Measurements from ENCODE around the gene PRKCSH.
"Not testable (repeated sequence)": the region's sequence is repeated elsewhere in the genome, so short reads cannot be mapped to it uniquely, and the experiment has no call there.

DNA sequence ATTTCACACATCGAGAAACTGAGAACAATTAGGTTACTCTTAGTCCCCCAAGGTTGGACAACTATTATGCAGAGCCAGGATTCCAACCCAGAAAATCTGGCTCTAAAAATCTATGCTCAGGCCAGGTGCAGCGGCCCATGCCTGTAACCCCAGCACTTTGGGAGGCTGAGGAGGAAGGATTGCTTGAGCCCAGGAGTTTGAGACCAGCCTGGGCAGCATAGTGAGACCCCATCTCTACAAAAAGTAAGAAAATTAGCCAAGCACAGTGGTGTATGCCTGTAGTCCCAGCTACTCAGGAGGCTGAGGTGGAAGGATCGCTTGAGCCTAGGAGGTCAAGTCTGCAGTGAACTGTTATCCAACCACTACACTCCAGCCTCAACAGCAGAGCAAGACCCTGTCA is 1.9 kb upstream of the PRKCSH start:
- TF ChIP-seq, protein P1, sequence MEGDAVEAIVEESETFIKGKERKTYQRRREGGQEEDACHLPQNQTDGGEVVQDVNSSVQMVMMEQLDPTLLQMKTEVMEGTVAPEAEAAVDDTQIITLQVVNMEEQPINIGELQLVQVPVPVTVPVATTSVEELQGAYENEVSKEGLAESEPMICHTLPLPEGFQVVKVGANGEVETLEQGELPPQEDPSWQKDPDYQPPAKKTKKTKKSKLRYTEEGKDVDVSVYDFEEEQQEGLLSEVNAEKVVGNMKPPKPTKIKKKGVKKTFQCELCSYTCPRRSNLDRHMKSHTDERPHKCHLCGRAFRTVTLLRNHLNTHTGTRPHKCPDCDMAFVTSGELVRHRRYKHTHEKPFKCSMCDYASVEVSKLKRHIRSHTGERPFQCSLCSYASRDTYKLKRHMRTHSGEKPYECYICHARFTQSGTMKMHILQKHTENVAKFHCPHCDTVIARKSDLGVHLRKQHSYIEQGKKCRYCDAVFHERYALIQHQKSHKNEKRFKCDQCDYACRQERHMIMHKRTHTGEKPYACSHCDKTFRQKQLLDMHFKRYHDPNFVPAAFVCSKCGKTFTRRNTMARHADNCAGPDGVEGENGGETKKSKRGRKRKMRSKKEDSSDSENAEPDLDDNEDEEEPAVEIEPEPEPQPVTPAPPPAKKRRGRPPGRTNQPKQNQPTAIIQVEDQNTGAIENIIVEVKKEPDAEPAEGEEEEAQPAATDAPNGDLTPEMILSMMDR (IDR thresholded peaks at IDR 0.05) = not testable (repeated sequence)
- not testable (repeated sequence) for TF ChIP-seq POLR2A (IDR thresholded peaks at IDR 0.05)
